Jurkat, Clone E6-1 (cell line): ENCODE data around the gene ATAD3C.
"Not testable (repeated sequence)": the region's sequence is repeated elsewhere in the genome, so short reads cannot be mapped to it uniquely, and the experiment has no call there.

Experiments used
- DNase-seq: peaks from one replicate; pipeline ENCODE4 v3.0.0-alpha.2; 2011; ENCODE audit warnings: low read depth, low spot score
- H3K4me3 ChIP-seq: 2 replicates; pipeline ENCODE4 v1.5.1; 2011; ENCODE audit warnings: mild to moderate bottlenecking, low read length, control low read depth, moderate library complexity

The ATAD3C gene

GRCh38 chr1:1438531-1439381, 10.7 kb upstream of the ATAD3C start:
- no peak overlapping the region for H3K4me3 ChIP-seq

DNA sequence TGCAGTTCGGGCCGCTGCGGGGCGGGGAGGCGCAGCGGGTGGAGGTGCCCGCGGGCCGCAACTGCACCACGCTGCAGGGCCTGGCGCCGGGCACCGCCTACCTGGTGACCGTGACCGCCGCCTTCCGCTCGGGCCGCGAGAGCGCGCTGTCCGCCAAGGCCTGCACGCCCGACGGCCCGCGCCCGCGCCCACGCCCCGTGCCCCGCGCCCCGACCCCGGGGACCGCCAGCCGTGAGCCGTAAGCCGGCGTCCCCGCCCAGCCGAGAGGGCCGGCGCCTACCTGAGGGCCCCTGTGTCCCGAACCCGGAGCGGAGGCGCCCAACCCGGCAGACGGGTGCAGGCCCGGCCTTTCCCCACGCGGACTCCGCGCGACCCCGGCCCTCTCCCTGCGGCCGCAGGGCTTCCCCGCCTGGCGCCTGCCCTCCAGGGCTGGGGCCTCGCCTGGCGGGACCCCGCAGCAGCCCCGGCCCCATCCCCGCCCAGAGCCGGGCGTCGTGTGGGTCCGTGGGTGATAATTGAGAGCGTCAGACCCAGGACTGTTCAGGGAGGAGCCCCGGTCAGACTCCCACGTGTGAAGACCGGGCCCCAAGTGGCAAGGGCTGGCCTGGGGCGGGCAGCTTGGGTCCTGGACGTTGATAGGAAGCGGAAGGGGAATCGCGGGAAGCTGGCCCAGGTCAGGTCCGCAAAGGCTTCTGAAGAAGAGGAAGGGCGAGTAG, 9.8 kb upstream of the ATAD3C start:
- H3K4me3 ChIP-seq = no peak overlapping the region
- DNase-seq = no peak

More at GRCh38 chr1:1438531-1439381, 10.7 kb upstream of the ATAD3C start:
- no peak for DNase-seq

DNA sequence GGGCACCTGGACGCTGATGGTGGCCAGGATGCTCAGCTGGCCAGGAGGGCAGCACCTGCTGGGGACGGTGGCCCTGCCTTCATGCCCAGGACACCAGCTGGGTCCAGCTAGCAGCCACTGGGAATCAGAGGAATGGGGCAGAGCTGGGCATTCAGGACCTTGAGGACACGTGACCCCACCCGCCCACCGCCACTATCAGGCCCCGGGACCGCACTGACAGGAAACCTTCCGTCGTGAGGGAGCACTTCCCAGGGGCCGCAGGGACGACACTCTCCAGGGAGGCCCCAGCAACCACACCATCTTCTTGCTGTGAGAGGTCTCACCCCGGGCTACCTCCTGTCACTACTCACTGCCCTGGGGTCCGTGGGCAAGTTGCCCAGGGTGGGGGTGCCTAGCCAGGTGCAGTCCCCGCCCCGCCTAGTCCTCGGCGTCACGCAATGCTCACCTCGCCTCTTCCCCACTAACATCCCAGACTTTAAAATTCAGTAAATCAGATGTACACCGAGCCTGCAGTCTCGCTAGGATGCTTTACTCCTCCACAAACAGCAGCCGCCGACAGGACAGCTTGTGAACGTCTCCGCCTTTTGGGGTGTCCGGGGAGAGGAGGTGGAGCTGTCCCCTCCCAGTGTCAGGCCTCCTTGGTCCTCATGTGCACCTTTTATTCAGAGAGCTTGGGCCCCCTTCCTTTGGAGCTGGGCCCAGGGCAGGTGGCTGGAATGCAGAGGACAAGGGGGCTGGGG, 9.1 kb upstream of the ATAD3C start:
- no peak for DNase-seq
- no peak overlapping the region for H3K4me3 ChIP-seq

- no peak for DNase-seq
- H3K4me3 ChIP-seq = no peak overlapping the region
These were observed 8.2 kb upstream of the ATAD3C start for GRCh38 chr1:1441002-1441888.

- DNase-seq = no peak
- no peak overlapping the region for H3K4me3 ChIP-seq
These were observed 7.3 kb upstream of the ATAD3C start for GRCh38 chr1:1442069-1442770.

DNA sequence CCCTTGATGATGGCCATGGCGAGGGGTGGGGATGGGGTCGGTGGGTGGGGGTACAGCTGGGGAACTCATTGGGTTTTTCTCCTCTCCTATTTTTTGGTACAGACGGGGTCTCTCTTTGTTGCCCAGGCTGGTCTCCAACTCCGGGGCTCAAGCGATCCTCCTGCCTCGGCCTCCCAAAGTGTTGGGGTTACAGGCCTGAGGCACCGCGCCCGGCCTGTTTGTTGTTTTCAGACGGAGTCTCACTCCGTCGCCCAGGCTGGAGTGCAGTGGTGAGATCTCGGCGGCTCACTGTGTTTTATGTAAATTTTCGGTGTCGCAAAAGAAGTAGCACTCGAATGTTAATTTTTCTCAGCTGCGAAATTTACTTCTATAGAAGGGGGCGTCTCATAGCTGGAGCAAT, 2.9 kb upstream of the ATAD3C start:
- not testable (repeated sequence) for DNase-seq, H3K4me3 ChIP-seq

GRCh38 chr1:1450616-1451015, 1.1 kb downstream of the ATAD3C start:
- not testable (repeated sequence) for DNase-seq, H3K4me3 ChIP-seq

DNA sequence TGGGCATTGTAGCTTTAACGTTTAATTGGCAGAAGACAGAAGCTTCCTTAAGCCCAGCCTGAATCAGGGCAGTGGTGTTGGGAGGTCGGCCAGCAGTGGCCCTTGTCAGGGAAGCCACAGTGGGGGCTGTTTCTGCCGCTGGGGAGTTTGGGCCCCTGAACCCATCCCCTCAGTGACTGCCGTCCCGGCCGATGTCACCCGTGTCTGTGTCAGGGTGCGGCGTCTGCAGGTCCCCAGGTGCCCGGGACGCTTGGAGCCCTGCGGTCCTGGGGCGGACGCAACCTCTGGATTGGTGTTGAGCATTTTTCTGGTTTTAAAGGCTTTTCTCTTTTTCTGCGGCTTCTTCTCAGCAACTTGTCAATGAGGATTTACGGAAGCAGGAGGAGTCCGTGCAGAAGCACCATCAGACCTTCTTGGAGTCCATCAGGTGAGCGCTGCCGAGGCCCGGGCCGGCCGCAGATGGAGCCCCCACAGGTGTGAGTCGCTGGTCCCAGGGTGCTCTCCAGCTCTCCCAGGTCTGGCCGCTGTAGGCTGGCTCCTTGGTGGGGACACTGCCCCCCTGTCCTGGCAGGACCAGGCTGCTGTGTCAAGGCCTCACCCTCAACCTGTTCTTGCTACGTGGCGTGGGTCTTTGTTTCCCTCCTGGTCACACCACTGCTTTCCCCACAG, 2.3 kb downstream of the ATAD3C start:
- no peak overlapping the region for H3K4me3 ChIP-seq
- DNase-seq = no peak

DNA sequence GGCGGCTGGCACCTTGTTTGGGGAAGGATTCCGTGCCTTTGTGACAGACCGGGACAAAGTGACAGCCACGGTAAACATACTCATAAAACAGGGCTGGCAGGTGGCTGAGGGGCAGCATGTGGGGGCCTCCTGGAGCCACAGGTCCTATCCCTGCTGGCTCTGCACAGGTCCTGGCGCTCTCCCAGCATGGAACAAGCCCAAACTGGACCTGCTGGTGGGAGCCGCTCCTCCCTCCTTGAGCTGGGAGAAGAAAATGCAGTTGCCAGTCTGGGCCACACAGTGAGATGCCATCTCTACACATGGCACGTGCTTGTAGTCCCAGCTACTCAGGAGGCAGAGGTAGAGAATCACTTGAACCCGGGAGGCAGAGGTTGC, 2.9 kb downstream of the ATAD3C start:
- not testable (repeated sequence) for DNase-seq

GRCh38 chr1:1452882-1453281, 3.4 kb downstream of the ATAD3C start:
- H3K4me3 ChIP-seq = no peak overlapping the region
- no peak for DNase-seq

More for the DNA sequence above, 2.9 kb downstream of the ATAD3C start:
- H3K4me3 ChIP-seq = not testable (repeated sequence)

GRCh38 chr1:1454286-1455056, 5.0 kb downstream of the ATAD3C start:
- H3K4me3 ChIP-seq, DNase-seq: not testable (repeated sequence)

- no peak overlapping the region for H3K4me3 ChIP-seq
- no peak for DNase-seq
These were observed 5.9 kb downstream of the ATAD3C start for GRCh38 chr1:1455366-1455884.

DNA sequence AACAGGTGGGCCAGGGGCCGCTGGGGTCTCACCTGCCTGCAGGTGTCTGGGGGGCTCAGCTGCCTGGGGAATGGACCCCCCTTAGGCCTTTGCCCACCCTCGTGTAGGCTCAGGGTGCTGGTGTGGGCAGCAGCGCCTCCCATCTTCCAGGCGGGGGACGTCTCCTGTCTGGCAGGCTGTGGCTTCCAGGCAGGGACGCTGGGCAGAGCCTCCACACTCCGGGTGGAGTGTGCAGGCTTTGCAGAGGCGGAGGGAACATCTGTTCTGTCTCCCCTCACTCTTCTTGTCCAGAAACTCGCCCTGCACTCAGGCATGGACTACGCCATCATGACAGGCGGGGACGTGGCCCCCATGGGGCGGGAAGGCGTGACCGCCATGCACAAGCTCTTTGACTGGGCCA, 6.4 kb downstream of the ATAD3C start:
- not testable (repeated sequence) for DNase-seq, H3K4me3 ChIP-seq

DNA sequence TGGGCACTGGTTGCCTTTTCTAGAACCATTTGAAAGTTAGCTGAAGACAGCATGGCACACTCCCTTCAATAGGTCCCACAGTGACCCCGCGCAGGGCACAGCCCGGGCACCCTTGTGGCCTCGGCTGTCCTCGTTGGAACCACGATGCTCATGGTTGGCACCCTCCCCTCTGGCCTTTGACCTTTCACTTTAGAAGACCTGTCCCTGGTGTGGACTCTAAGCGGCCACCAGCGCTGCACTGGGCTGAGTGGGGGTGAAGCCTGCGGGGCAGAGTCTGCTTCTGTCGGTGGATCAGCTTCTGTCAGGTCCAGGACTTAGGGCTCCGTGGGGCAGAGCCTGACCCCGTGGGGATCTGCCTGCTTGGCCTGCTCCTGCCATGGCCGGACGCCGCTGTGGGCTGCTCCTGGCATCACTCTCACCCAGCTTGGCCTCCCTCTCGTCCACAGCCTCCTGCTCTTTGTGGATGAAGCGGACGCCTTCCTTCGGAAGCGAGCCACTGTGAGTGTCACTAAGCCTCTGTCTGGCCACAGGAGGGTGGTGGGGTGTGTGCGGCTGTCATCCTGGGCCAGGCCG, 7.3 kb downstream of the ATAD3C start:
- DNase-seq, H3K4me3 ChIP-seq: not testable (repeated sequence)

GRCh38 chr1:1459156-1459555, 9.7 kb downstream of the ATAD3C start:
- H3K4me3 ChIP-seq, DNase-seq: not testable (repeated sequence)

DNA sequence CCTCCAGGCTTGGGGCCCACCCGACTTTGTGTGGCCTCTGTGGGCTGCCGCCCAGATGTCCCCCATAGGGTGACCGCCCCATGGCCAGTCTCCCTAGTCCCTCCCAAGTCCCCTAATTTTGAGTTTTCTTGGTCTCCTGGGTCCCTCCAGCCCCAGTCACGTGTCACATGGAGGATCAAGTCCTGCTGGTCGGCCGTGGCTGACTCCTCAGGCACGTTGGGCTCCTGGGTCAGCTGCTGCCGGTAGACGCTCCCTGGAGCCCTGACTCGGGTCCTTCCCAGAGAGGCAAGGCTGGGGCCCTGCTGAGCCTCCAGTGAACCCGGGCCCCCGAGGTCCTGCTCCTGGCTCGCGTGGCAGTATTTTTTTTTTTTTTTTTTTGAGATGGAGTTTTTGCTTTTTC, 10.2 kb downstream of the ATAD3C start:
- not testable (repeated sequence) for H3K4me3 ChIP-seq, DNase-seq
